Gastrocnemius medialis (tissue), 4 donors: ENCODE results near the gene RABL6. TPM values are rescaled to one million over a fixed set of nuclear protein-coding genes. Genes with fewer than 3 reads are reported as not detected.
A peak's percentile ranks its signal among the peaks of the same experiment; 100 is the strongest.
"Not testable (repeated sequence)": the region's sequence is repeated elsewhere in the genome, so short reads cannot be mapped to it uniquely, and the experiment has no call there.

Experiments
- ATAC-seq, 2 donors: fragments of 150-250 bp; one replicate each; pipeline ENCODE4 v1.9.1; 2016
- DNase-seq, 2 donors: peaks; one replicate each; pipeline ENCODE4 v3.0.0-alpha.2; 2019
- H3K27ac ChIP-seq, 4 donors: fragments of 200-600 bp; sonication (generic); 1 replicate in 1 of 4; 2 replicates in 3 of 4; pipeline ENCODE4 v1.5.1; 2016 to 2018; ENCODE audit warnings: mild to moderate bottlenecking in 2 of 4, moderate library complexity in 1 of 4
- H3K27me3 ChIP-seq, 3 donors: fragments of 200-600 bp; sonication (generic) in 2 of 3; 1 replicate in 1 of 3; 2 replicates in 2 of 3; pipeline versions ENCODE4 v1.5.1 to v1.6.0; 2016 to 2019; ENCODE audit warnings: mild to moderate bottlenecking in 1 of 3, moderate library complexity in 1 of 3
- H3K36me3 ChIP-seq, 2 donors: fragments of 200-600 bp; sonication (generic) in 1 of 2; one replicate each; pipeline ENCODE4 v1.5.1; 2017 to 2018
- H3K4me1 ChIP-seq, 2 donors: fragments of 200-600 bp; sonication (generic) in 1 of 2; one replicate each; pipeline ENCODE4 v1.5.1; 2016 to 2017; ENCODE audit warnings: mild to moderate bottlenecking in 2 of 2
- H3K4me3 ChIP-seq, 4 donors: fragments of 200-600 bp; sonication (generic) in 3 of 4; 1 replicate in 1 of 4; 2 replicates in 3 of 4; pipeline ENCODE4 v1.5.1; 2016 to 2019; ENCODE audit warnings: mild to moderate bottlenecking in 2 of 4
- H3K9me3 ChIP-seq, 3 donors: fragments of 200-600 bp; sonication (generic) in 2 of 3; 1 replicate in 1 of 3; 2 replicates in 2 of 3; pipeline ENCODE4 v1.5.1; 2016 to 2019
- CTCF ChIP-seq, 5 experiments: fragments of 450-650 bp in 3 of 5; fragments of 200-600 bp in 2 of 5; sonication (generic) in 2 of 5; IDR thresholded peaks in 4 of 5; conservative IDR thresholded peaks in 1 of 5; 1 replicate in 4 of 5; 2 replicates in 1 of 5; pipeline ENCODE4 v1.5.1; 2016 to 2019; ENCODE audit warnings: antibody characterized with exemption in 5 of 5, mild to moderate bottlenecking in 3 of 5, moderate library complexity in 3 of 5
- POLR2A ChIP-seq, 2 donors: fragments of 450-650 bp; IDR thresholded peaks; one replicate each; pipeline ENCODE4 v1.6.1; 2017; ENCODE audit warnings: antibody characterized with exemption in 2 of 2, mild to moderate bottlenecking in 2 of 2, moderate library complexity in 2 of 2
- in situ Hi-C, 4 donors: fragments of 200-750 bp; cut with MboI; loops; one replicate each; pipeline versions ENCODE4 v1.15.0 to v1.8.0; 2017; ENCODE audit warnings: low sequenced_read_pairs in 4 of 4
- intact Hi-C: fragments of 100-400 bp; cut with DNase I; formaldehyde crosslinking; loops from one replicate; pipeline ENCODE4 v1.15.1; 2023; ENCODE audit warnings: low total_unique reads
- total RNA-seq, 4 donors: library from RNA; depleted of rRNA; stranded (reverse); fragments of >200 nt; gene quantifications; one replicate each; pipeline versions ENCODE4 v1.1.0 to v1.2.3, GENCODE V29; 2016

The RABL6 gene
- total RNA-seq, 4 donors from 2014 or later, result 84.9 to 121 (median 105) TPM

- DNase-seq, result no peak
- no peak for ATAC-seq
- TF ChIP-seq POLR2A (IDR thresholded peaks at IDR 0.05) (no peak), CTCF (IDR thresholded peaks at IDR 0.05 in 4 of 5, conservative IDR thresholded peaks at IDR 0.05 in 1 of 5) (no peak)
- no peak overlapping the region for H3K4me3 ChIP-seq
- in situ Hi-C loops, result no loop called here
- no peaks in the 10 kb centered on the region for H3K27me3 ChIP-seq
- H3K9me3 ChIP-seq, result no peaks in the 10 kb centered on the region
- peaks cover 0 to 66% of the 10 kb centered on the region in 2 donors for H3K36me3 ChIP-seq
- H3K27ac ChIP-seq, result no peak overlapping the region
- peaks cover 0 to 4% of the 10 kb centered on the region in 2 donors for H3K4me1 ChIP-seq
- intact Hi-C loops, result no loop called here
Measured at GRCh38 chr9:136831002-136831719, 23.4 kb downstream of the RABL6 start.

- H3K27ac ChIP-seq, result peak overlapping the region in 1 of 4 donors; percentile 69
- no peak for DNase-seq
- no peak for ATAC-seq
- TF ChIP-seq POLR2A (IDR thresholded peaks at IDR 0.05) (no peak), CTCF (IDR thresholded peaks at IDR 0.05 in 4 of 5, conservative IDR thresholded peaks at IDR 0.05 in 1 of 5) (no peak)
- peaks cover 0 to 60% of the 10 kb centered on the region in 2 donors for H3K36me3 ChIP-seq
- no peaks in the 10 kb centered on the region for H3K27me3 ChIP-seq
- intact Hi-C loops (no loop called here), in situ Hi-C loops (no loop called here)
- no peaks in the 10 kb centered on the region for H3K9me3 ChIP-seq
- no peak overlapping the region for H3K4me3 ChIP-seq
- H3K4me1 ChIP-seq, result peaks cover 0 to 4% of the 10 kb centered on the region in 2 donors
Measured at GRCh38 chr9:136831720-136832104, 24.0 kb downstream of the RABL6 start.

- Histone ChIP-seq H3K36me3 (peaks cover 0 to 54% of the 10 kb centered on the region in 2 donors), H3K27me3 (no peaks in the 10 kb centered on the region), H3K9me3 (no peaks in the 10 kb centered on the region), H3K4me1 (peaks cover 0 to 4% of the 10 kb centered on the region in 2 donors), H3K4me3 (no peak overlapping the region), H3K27ac (peak overlapping the region; percentile 59 to 74 (median 66))
- DNase-seq, result peak; percentile 52 to 81
- no peak for TF ChIP-seq POLR2A (IDR thresholded peaks at IDR 0.05)
- no peak for TF ChIP-seq CTCF (IDR thresholded peaks at IDR 0.05 in 4 of 5, conservative IDR thresholded peaks at IDR 0.05 in 1 of 5)
- in situ Hi-C loops (no loop called here), intact Hi-C loops (no loop called here)
- peak; percentile 89 to 94 for ATAC-seq
Measured at GRCh38 chr9:136832581-136832980, 24.8 kb downstream of the RABL6 start.

GRCh38 chr9:136833381-136834048 is 25.8 kb downstream of the RABL6 start:
- in situ Hi-C loops, intact Hi-C loops, H3K27me3 ChIP-seq, DNase-seq, ATAC-seq, H3K4me3 ChIP-seq, H3K4me1 ChIP-seq, H3K9me3 ChIP-seq: not testable (repeated sequence)
- H3K27ac ChIP-seq, result peak overlapping the region in 3 of 4 donors; percentile 59 to 74 (median 74)
- H3K36me3 ChIP-seq, result peaks cover 0 to 53% of the 10 kb centered on the region in 2 donors

GRCh38 chr9:136835162-136835931 is 27.6 kb downstream of the RABL6 start:
- Histone ChIP-seq H3K9me3 (no peaks in the 10 kb centered on the region), H3K4me3 (no peak overlapping the region), H3K36me3 (peaks cover 0 to 49% of the 10 kb centered on the region in 2 donors), H3K27ac (no peak overlapping the region), H3K4me1 (peaks cover 0 to 4% of the 10 kb centered on the region in 2 donors), H3K27me3 (no peaks in the 10 kb centered on the region)
- in situ Hi-C loops (no loop called here), intact Hi-C loops (loop anchor here (1.0 kb wide), 1 partner anchor 19 kb away; no protein-coding TSS in a partner anchor)
- DNase-seq (no peak), ATAC-seq (no peak)
- TF ChIP-seq POLR2A (IDR thresholded peaks at IDR 0.05), result no peak
- TF ChIP-seq CTCF (IDR thresholded peaks at IDR 0.05 in 4 of 5, conservative IDR thresholded peaks at IDR 0.05 in 1 of 5), result no peak
